ENCODE measurements around the gene KCNJ4. TPM values are rescaled to one million over a fixed set of nuclear protein-coding genes. Genes with fewer than 3 reads are reported as not detected.

The KCNJ4 gene
- total and polyA plus RNA-seq, 5 donors from 2014 or later = not detected

- no peak overlapping the region for H3K4me3 Mint-ChIP-seq
- H3K36me3 Mint-ChIP-seq = no peaks in the 10 kb centered on the region
- Histone ChIP-seq H3K27ac (ENCODE audit: insufficient read depth, low read length, poor library complexity, severe bottlenecking) (no peak overlapping the region), H3K36me3 (ENCODE audit: control insufficient read depth, insufficient read depth, low read length) (no peaks in the 10 kb centered on the region), H3K4me1 (ENCODE audit: control insufficient read depth, insufficient read depth, low read length, poor library complexity, severe bottlenecking) (no peaks in the 10 kb centered on the region), H3K4me3 (ENCODE audit: low read depth, low read length) (no peak overlapping the region), H3K27me3 (ENCODE audit: control insufficient read depth, insufficient read depth, low read length) (no peaks in the 10 kb centered on the region), H3K9me3 (ENCODE audit: control insufficient read depth in 2 of 2, low read length in 2 of 2) (no peaks in the 10 kb centered on the region)
- ATAC-seq (ENCODE audit: low read depth in 2 of 2) = no peak
- H3K9me3 Mint-ChIP-seq = no peaks in the 10 kb centered on the region
- DNase-seq = no peak
- H3K27me3 Mint-ChIP-seq = peaks cover 9% of the 10 kb centered on the region
- H3K27ac Mint-ChIP-seq = no peak overlapping the region
- no peaks in the 10 kb centered on the region for H3K4me1 Mint-ChIP-seq
Observed at GRCh38 chr22:38423512-38424503, 31.2 kb downstream of the KCNJ4 start.

GRCh38 chr22:38422611-38423511, 32.1 kb downstream of the KCNJ4 start:
- Histone ChIP-seq H3K27ac (ENCODE audit: insufficient read depth, low read length, poor library complexity, severe bottlenecking) (no peak overlapping the region), H3K4me3 (ENCODE audit: low read depth, low read length) (no peak overlapping the region), H3K9me3 (ENCODE audit: control insufficient read depth in 2 of 2, low read length in 2 of 2) (no peaks in the 10 kb centered on the region), H3K36me3 (ENCODE audit: control insufficient read depth, insufficient read depth, low read length) (no peaks in the 10 kb centered on the region), H3K4me1 (ENCODE audit: control insufficient read depth, insufficient read depth, low read length, poor library complexity, severe bottlenecking) (no peaks in the 10 kb centered on the region), H3K27me3 (ENCODE audit: control insufficient read depth, insufficient read depth, low read length) (no peaks in the 10 kb centered on the region)
- no peak for DNase-seq
- Mint-ChIP-seq H3K36me3 (no peaks in the 10 kb centered on the region), H3K4me1 (no peaks in the 10 kb centered on the region), H3K27me3 (peaks cover 9% of the 10 kb centered on the region), H3K9me3 (no peaks in the 10 kb centered on the region), H3K27ac (no peak overlapping the region), H3K4me3 (no peak overlapping the region)
- no peak for ATAC-seq (ENCODE audit: low read depth in 2 of 2)

- Mint-ChIP-seq H3K36me3 (no peaks in the 10 kb centered on the region), H3K4me3 (no peak overlapping the region), H3K4me1 (no peaks in the 10 kb centered on the region), H3K27me3 (peaks cover 9% of the 10 kb centered on the region), H3K27ac (no peak overlapping the region), H3K9me3 (no peaks in the 10 kb centered on the region)
- Histone ChIP-seq H3K9me3 (ENCODE audit: control insufficient read depth in 2 of 2, low read length in 2 of 2) (no peaks in the 10 kb centered on the region), H3K4me3 (ENCODE audit: low read depth, low read length) (no peak overlapping the region), H3K27me3 (ENCODE audit: control insufficient read depth, insufficient read depth, low read length) (no peaks in the 10 kb centered on the region), H3K36me3 (ENCODE audit: control insufficient read depth, insufficient read depth, low read length) (no peaks in the 10 kb centered on the region), H3K4me1 (ENCODE audit: control insufficient read depth, insufficient read depth, low read length, poor library complexity, severe bottlenecking) (no peaks in the 10 kb centered on the region), H3K27ac (ENCODE audit: insufficient read depth, low read length, poor library complexity, severe bottlenecking) (no peak overlapping the region)
- ATAC-seq (ENCODE audit: low read depth in 2 of 2) = no peak
- no peak for DNase-seq
Observed at GRCh38 chr22:38420734-38421133, 34.3 kb downstream of the KCNJ4 start.

GRCh38 chr22:38419858-38420160, 35.2 kb downstream of the KCNJ4 start:
- no peak overlapping the region for H3K4me3 Mint-ChIP-seq
- peaks cover 8% of the 10 kb centered on the region for H3K27me3 Mint-ChIP-seq
- H3K4me1 Mint-ChIP-seq = no peaks in the 10 kb centered on the region
- Histone ChIP-seq H3K27me3 (ENCODE audit: control insufficient read depth, insufficient read depth, low read length) (no peaks in the 10 kb centered on the region), H3K4me1 (ENCODE audit: control insufficient read depth, insufficient read depth, low read length, poor library complexity, severe bottlenecking) (no peaks in the 10 kb centered on the region), H3K4me3 (ENCODE audit: low read depth, low read length) (no peak overlapping the region), H3K9me3 (ENCODE audit: control insufficient read depth in 2 of 2, low read length in 2 of 2) (no peaks in the 10 kb centered on the region), H3K27ac (ENCODE audit: insufficient read depth, low read length, poor library complexity, severe bottlenecking) (no peak overlapping the region), H3K36me3 (ENCODE audit: control insufficient read depth, insufficient read depth, low read length) (no peaks in the 10 kb centered on the region)
- no peak overlapping the region for H3K27ac Mint-ChIP-seq
- DNase-seq = no peak
- H3K9me3 Mint-ChIP-seq = no peaks in the 10 kb centered on the region
- ATAC-seq (ENCODE audit: low read depth in 2 of 2) = no peak
- H3K36me3 Mint-ChIP-seq = no peaks in the 10 kb centered on the region

GRCh38 chr22:38419121-38419857, 35.7 kb downstream of the KCNJ4 start:
- no peak for DNase-seq
- Mint-ChIP-seq H3K9me3 (no peaks in the 10 kb centered on the region), H3K27me3 (peaks cover 8% of the 10 kb centered on the region), H3K4me1 (no peaks in the 10 kb centered on the region), H3K4me3 (no peak overlapping the region), H3K27ac (no peak overlapping the region), H3K36me3 (no peaks in the 10 kb centered on the region)
- no peaks in the 10 kb centered on the region for H3K9me3 ChIP-seq (ENCODE audit: control insufficient read depth in 2 of 2, low read length in 2 of 2)
- no peaks in the 10 kb centered on the region for H3K27me3 ChIP-seq (ENCODE audit: control insufficient read depth, insufficient read depth, low read length)
- H3K27ac ChIP-seq (ENCODE audit: insufficient read depth, low read length, poor library complexity, severe bottlenecking) = no peak overlapping the region
- no peak overlapping the region for H3K4me3 ChIP-seq (ENCODE audit: low read depth, low read length)
- no peak for ATAC-seq (ENCODE audit: low read depth in 2 of 2)
- H3K4me1 ChIP-seq (ENCODE audit: control insufficient read depth, insufficient read depth, low read length, poor library complexity, severe bottlenecking) = no peaks in the 10 kb centered on the region
- H3K36me3 ChIP-seq (ENCODE audit: control insufficient read depth, insufficient read depth, low read length) = no peaks in the 10 kb centered on the region

- no peaks in the 10 kb centered on the region for H3K9me3 Mint-ChIP-seq
- H3K27ac Mint-ChIP-seq = no peak overlapping the region
- no peaks in the 10 kb centered on the region for H3K36me3 ChIP-seq (ENCODE audit: control insufficient read depth, insufficient read depth, low read length)
- peaks cover 0 to 3% (median 0%) of the 10 kb centered on the region in 4 donors for H3K4me1 Mint-ChIP-seq
- H3K27me3 Mint-ChIP-seq = peaks cover 8% of the 10 kb centered on the region
- H3K4me3 ChIP-seq (ENCODE audit: low read depth, low read length) = no peak overlapping the region
- H3K4me3 Mint-ChIP-seq = no peak overlapping the region
- H3K4me1 ChIP-seq (ENCODE audit: control insufficient read depth, insufficient read depth, low read length, poor library complexity, severe bottlenecking) = no peaks in the 10 kb centered on the region
- H3K9me3 ChIP-seq (ENCODE audit: control insufficient read depth in 2 of 2, low read length in 2 of 2) = no peaks in the 10 kb centered on the region
- no peaks in the 10 kb centered on the region for H3K36me3 Mint-ChIP-seq
- no peak for ATAC-seq (ENCODE audit: low read depth in 2 of 2)
- no peaks in the 10 kb centered on the region for H3K27me3 ChIP-seq (ENCODE audit: control insufficient read depth, insufficient read depth, low read length)
- DNase-seq = no peak
- no peak overlapping the region for H3K27ac ChIP-seq (ENCODE audit: insufficient read depth, low read length, poor library complexity, severe bottlenecking)
Observed at GRCh38 chr22:38418589-38418988, 36.4 kb downstream of the KCNJ4 start.

- Histone ChIP-seq H3K9me3 (ENCODE audit: control insufficient read depth in 2 of 2, low read length in 2 of 2) (no peaks in the 10 kb centered on the region), H3K4me1 (ENCODE audit: control insufficient read depth, insufficient read depth, low read length, poor library complexity, severe bottlenecking) (no peaks in the 10 kb centered on the region), H3K36me3 (ENCODE audit: control insufficient read depth, insufficient read depth, low read length) (no peaks in the 10 kb centered on the region), H3K27ac (ENCODE audit: insufficient read depth, low read length, poor library complexity, severe bottlenecking) (no peak overlapping the region), H3K4me3 (ENCODE audit: low read depth, low read length) (no peak overlapping the region), H3K27me3 (ENCODE audit: control insufficient read depth, insufficient read depth, low read length) (no peaks in the 10 kb centered on the region)
- ATAC-seq (ENCODE audit: low read depth in 2 of 2) (no peak), DNase-seq (no peak)
- Mint-ChIP-seq H3K36me3 (no peaks in the 10 kb centered on the region), H3K4me1 (peaks cover 0 to 4% (median under 1%) of the 10 kb centered on the region in 4 donors), H3K27me3 (peaks cover 8% of the 10 kb centered on the region), H3K27ac (peak overlapping the region in 1 of 3 donors; percentile 80), H3K4me3 (no peak overlapping the region), H3K9me3 (no peaks in the 10 kb centered on the region)
Observed at GRCh38 chr22:38417252-38418060, 37.5 kb downstream of the KCNJ4 start.

Data from CD4-positive, CD25-positive, alpha-beta regulatory T cell (primary cell).